Measurements from ENCODE around the gene ZSCAN16. TPM values are rescaled to one million over a fixed set of nuclear protein-coding genes. Genes with fewer than 3 reads are reported as not detected.
A peak's percentile ranks its signal among the peaks of the same experiment; 100 is the strongest.

Gene ZSCAN16
- total and polyA plus RNA-seq, 2 of the 13 experiments (the other 11 are each of a cell fraction or from before 2014, with no cell fraction given) = 5.7 to 12.7 TPM

DNA sequence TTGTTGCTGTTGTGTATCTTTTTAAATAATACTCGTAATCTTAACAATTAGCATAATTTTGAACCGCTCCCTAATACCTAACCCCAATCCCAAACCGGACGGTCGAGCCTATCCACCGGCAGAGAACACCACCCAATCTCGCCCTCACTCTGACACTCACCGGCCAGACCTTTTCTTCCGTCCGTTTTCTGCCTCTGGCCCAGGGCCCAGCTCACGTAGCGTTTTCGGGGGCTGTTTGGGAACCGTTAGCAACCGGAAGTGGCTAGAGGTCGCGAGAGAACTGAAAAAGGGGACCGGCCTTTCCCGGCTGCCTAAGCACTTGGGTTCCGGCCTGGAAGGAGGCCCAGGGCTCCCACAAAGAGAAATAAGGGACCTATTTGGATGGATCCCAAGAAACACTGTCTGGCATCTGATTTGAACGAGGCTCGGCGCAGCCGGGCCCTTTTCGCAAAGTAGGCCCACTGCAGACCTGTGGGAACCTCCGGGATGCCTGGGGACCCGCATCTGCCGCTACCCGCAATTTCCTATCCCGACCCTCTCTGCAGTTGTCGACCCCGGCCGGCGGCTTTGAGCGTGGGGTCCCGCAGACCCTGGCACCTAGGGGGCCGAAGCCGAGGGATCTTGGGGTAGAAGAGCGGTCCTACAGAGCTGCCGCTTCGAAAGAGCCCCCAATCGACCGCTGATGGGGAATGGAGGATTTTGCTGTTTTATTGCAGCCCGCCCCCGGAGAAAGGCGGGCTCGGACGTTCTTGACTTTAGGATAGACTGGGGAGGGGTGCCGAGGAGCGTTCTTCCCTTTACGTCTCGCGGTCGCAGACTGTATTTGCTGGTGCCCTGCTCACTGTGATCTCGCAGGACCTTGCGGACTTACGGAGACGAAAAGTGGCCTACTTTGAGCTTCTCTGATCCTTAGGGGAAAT, 12.4 kb downstream of the ZSCAN16 start (continued):
- TF ChIP-seq ZMAT3 (CRISPR knock-in tag; conservative IDR thresholded peaks at IDR 0.05) (peak; percentile 88; the same call in 1 of the 2 replicates), MTF2 (CRISPR knock-in tag; IDR thresholded peaks at IDR 0.05; ENCODE audit: borderline replicate concordance) (no peak), TEAD2 (CRISPR knock-in tag; IDR thresholded peaks at IDR 0.05) (no peak), YEATS2 (CRISPR knock-in tag; IDR thresholded peaks at IDR 0.05; ENCODE audit: borderline replicate concordance) (peak; percentile 97), JDP2 (CRISPR knock-in tag; IDR thresholded peaks at IDR 0.05; ENCODE audit: borderline replicate concordance) (no peak), ZNF24 (IDR thresholded peaks at IDR 0.05) (peak; percentile 76), HDAC2 (CRISPR knock-in tag; IDR thresholded peaks at IDR 0.05) (peak; percentile 92), ATF7 (IDR thresholded peaks at IDR 0.05) (no peak), ATF7 (CRISPR knock-in tag; IDR thresholded peaks at IDR 0.05) (no peak; the same call in 1 of the 2 replicates), ZNF558 (CRISPR knock-in tag; IDR thresholded peaks at IDR 0.05; ENCODE audit: borderline replicate concordance) (0 out of 2 replicates have a peak, but pooled peaks have one; percentile 47), ZBTB21 (CRISPR knock-in tag; IDR thresholded peaks at IDR 0.05) (0 out of 2 replicates have a peak, but pooled peaks have one; percentile 33), ZNF766 (CRISPR knock-in tag; IDR thresholded peaks at IDR 0.05; ENCODE audit: borderline replicate concordance) (peak; percentile 75; the same call in 1 of the 2 replicates), ZBTB3 (CRISPR knock-in tag; IDR thresholded peaks at IDR 0.05; ENCODE audit: borderline replicate concordance, low read depth) (peak; percentile 61; the same call in 1 of the 2 replicates), CBX2 (IDR thresholded peaks at IDR 0.05; ENCODE audit: low read depth, low read length) (no peak), CBX2 (CRISPR knock-in tag; IDR thresholded peaks at IDR 0.05; ENCODE audit: low read depth) (0 out of 2 replicates have a peak, but pooled peaks have one; percentile 55), SRF (IDR thresholded peaks at IDR 0.05; ENCODE audit: low read depth, low read length) (peak; percentile 85), FOXK1 (CRISPR knock-in tag; IDR thresholded peaks at IDR 0.05; ENCODE audit: borderline replicate concordance, low read depth) (peak; percentile 96), HMG20B (CRISPR knock-in tag; conservative IDR thresholded peaks at IDR 0.05) (peak; percentile 95), DNMT3B (CRISPR knock-in tag; conservative IDR thresholded peaks at IDR 0.05) (peak; percentile 83; the same call in 1 of the 2 replicates)
- TF ChIP-seq, protein P1, sequence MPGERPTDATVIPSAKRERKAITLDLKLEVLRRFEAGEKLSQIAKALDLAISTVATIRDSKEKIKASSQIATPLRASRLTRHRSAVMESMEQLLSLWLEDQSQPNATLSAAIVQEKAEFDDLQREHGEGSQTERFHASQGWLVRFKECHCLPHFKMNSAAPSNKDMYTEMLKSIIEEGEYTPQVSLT (CRISPR knock-in tag; IDR thresholded peaks at IDR 0.05; ENCODE audit: borderline replicate concordance, low read depth) = no peak
- TF ChIP-seq, protein P2, sequence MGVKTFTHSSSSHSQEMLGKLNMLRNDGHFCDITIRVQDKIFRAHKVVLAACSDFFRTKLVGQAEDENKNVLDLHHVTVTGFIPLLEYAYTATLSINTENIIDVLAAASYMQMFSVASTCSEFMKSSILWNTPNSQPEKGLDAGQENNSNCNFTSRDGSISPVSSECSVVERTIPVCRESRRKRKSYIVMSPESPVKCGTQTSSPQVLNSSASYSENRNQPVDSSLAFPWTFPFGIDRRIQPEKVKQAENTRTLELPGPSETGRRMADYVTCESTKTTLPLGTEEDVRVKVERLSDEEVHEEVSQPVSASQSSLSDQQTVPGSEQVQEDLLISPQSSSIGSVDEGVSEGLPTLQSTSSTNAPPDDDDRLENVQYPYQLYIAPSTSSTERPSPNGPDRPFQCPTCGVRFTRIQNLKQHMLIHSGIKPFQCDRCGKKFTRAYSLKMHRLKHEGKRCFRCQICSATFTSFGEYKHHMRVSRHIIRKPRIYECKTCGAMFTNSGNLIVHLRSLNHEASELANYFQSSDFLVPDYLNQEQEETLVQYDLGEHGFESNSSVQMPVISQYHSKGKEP (CRISPR knock-in tag; IDR thresholded peaks at IDR 0.05) = peak; percentile 39; the same call in 1 of the 2 replicates
- TF ChIP-seq, protein P3, sequence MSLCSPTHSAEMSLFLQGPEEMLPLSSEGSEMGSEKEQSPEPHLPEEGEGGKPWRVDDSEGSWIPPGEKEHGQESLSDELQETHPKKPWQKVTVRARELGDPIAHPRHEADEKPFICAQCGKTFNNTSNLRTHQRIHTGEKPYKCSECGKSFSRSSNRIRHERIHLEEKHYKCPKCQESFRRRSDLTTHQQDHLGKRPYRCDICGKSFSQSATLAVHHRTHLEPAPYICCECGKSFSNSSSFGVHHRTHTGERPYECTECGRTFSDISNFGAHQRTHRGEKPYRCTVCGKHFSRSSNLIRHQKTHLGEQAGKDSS (CRISPR knock-in tag; IDR thresholded peaks at IDR 0.05; ENCODE audit: borderline replicate concordance, low read depth) = no peak; the same call in 1 of the 2 replicates
- TF ChIP-seq, protein P4, sequence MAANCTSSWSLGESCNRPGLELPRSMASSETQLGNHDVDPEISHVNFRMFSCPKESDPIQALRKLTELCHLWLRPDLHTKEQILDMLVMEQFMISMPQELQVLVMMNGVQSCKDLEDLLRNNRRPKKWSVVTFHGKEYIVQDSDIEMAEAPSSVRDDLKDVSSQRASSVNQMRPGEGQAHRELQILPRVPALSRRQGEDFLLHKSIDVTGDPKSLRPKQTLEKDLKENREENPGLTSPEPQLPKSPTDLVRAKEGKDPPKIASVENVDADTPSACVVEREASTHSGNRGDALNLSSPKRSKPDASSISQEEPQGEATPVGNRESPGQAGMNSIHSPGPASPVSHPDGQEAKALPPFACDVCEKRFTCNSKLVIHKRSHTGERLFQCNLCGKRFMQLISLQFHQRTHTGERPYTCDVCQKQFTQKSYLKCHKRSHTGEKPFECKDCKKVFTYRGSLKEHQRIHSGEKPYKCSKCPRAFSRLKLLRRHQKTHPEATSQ (CRISPR knock-in tag; IDR thresholded peaks at IDR 0.05; ENCODE audit: borderline replicate concordance) = peak; percentile 87; the same call in 1 of the 2 replicates
